ENCODE measurements around the gene OSBPL1A.

DNA sequence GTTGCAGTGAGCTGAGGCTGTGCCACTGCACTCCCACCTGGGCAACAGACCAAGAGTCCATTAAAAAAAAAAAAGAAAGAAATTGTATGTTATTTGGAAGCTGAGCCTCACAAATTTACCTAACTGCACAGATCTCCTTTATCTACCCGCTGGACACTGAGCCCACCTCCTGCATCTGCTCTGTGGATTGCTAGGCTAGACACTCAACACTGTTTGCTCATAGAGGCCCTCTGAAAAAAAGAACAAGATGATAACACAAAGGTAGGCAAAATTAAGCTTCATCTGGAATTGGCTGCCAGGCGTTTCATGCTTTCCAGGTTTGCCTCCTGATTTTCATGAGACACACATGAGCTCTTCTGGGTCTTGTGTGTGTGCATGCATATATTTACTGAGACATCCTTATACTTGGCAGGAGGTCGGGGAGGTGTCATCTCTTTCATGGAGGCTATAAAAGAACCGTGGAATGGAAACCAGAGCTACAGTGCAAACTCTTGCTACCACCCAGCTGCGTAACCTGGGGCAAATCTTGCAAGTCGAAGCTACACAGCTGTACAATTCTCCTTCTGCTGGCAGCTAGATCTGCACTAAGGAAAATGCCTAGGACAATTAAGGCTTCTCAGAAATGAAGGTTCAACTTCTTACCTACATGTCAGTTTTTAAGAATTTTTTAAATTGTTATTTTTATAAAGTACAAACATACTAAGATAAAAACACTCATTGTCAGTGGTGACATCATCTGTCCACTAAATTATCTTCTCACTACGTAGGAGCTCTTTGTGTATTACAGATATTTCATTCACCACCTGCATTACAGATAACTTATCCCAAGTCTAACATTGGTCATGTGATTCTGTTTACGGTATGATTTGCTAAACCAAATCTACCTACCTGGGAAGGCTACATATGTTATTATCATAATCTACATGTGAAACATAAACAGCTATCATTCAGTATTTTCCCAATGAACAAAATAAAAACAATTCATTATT, 195.6 kb downstream of the OSBPL1A start:
- no peak for TF ChIP-seq YY1 (IDR thresholded peaks at IDR 0.05; ENCODE audit: insufficient read depth, insufficient read length)
- no peak for TF ChIP-seq SUZ12 (IDR thresholded peaks at IDR 0.05; ENCODE audit: extremely low read depth, insufficient read depth, insufficient read length)
